Stomach (tissue), 9 donors: Measurements from ENCODE around the gene PON2. TPM values are rescaled to one million over a fixed set of nuclear protein-coding genes. Genes with fewer than 3 reads are reported as not detected.

Experiments
- DNase-seq, 2 donors: peaks; one replicate each; pipeline versions ENCODE4 v3.0.0 to v3.0.0-alpha.2; 2013 to 2019
- H3K27ac ChIP-seq, 5 donors: fragments of 200-600 bp in 4 of 5; sonication (generic) in 4 of 5; one replicate each; pipeline ENCODE4 v1.5.1; 2013 to 2019; ENCODE audit warnings: mild to moderate bottlenecking in 1 of 5, moderate library complexity in 1 of 5
- H3K27me3 ChIP-seq, 3 donors: fragments of 200-600 bp; sonication (generic); one replicate each; pipeline ENCODE4 v1.5.1; 2017 to 2019; ENCODE audit warnings: mixed run types in 1 of 3
- H3K36me3 ChIP-seq, 4 donors: fragments of 200-600 bp; sonication (generic); 1 replicate in 3 of 4; 2 replicates in 1 of 4; pipeline ENCODE4 v1.5.1; 2016 to 2019
- H3K4me1 ChIP-seq, 4 donors: fragments of 200-600 bp; sonication (generic); one replicate each; pipeline ENCODE4 v1.5.1; 2016 to 2019
- H3K4me3 ChIP-seq, 4 donors: fragments of 200-600 bp; sonication (generic) in 3 of 4; one replicate each; pipeline ENCODE4 v1.5.1; 2016 to 2019; ENCODE audit warnings: mild to moderate bottlenecking in 1 of 4
- H3K9me3 ChIP-seq, 4 donors: fragments of 200-600 bp; sonication (generic); one replicate each; pipeline ENCODE4 v1.5.1; 2016 to 2019
- EP300 ChIP-seq: sonication (generic); formaldehyde crosslinking; IDR thresholded peaks from one replicate; pipeline ENCODE4 v1.6.1; 2017; ENCODE audit warnings: antibody characterized with exemption
- POLR2A ChIP-seq, 4 donors: fragments of 450-650 bp; IDR thresholded peaks; one replicate each; pipeline ENCODE4 v1.6.1; 2016; ENCODE audit warnings: antibody characterized with exemption in 4 of 4, control low read depth in 2 of 4, mild to moderate bottlenecking in 1 of 4, moderate library complexity in 1 of 4
- POLR2AphosphoS5 ChIP-seq, 3 donors: sonication (generic); formaldehyde crosslinking; IDR thresholded peaks; one replicate each; pipeline ENCODE4 v1.6.1; 2016; ENCODE audit warnings: antibody characterized with exemption in 3 of 3
- WGBS, 5 donors: extraction: QIAGEN DNeasy Blood & Tissue Kit in 3 of 5; methylation state at CpG; one replicate each; pipeline versions ENCODE4 v1.1.5 to v1.1.7; 2013 to 2018; 5-methylcytosine and 5-hydroxymethylcytosine counted together
- intact Hi-C: fragments of 100-400 bp; cut with DNase I; formaldehyde crosslinking; loops from one replicate; pipeline ENCODE4 v1.15.1; 2023; ENCODE audit warnings: low total_unique reads
- polyA plus RNA-seq, 3 donors: library from polyadenylated mRNA; stranded (reverse); fragments of 200-250 nt; gene quantifications; one replicate each; pipeline ENCODE4 v1.2.3, GENCODE V29; 2013
- total RNA-seq, 5 donors: library from RNA; depleted of rRNA; stranded (reverse); fragments of >200 nt; gene quantifications; one replicate each; pipeline versions ENCODE4 v1.1.0 to v1.2.3, GENCODE V29; 2014 to 2016
- TF ChIP-seq, protein P1 (sequence below), 7 experiments: fragments of 450-650 bp in 4 of 7; fragments of 200-600 bp in 3 of 7; sonication (generic) in 3 of 7; IDR thresholded peaks; one replicate each; pipeline ENCODE4 v1.5.1; 2016 to 2019; ENCODE audit warnings: antibody characterized with exemption in 7 of 7, control low read depth in 2 of 7, mild to moderate bottlenecking in 1 of 7
- donor health status: healthy with polysubstance abuse.
- donor health status: Bipolar disorder and iron deficiency.
- donor health status: healthy.

PON2 gene
- total and polyA plus RNA-seq, 8 donors: 6.3 to 151 (median 34.0) TPM

DNA sequence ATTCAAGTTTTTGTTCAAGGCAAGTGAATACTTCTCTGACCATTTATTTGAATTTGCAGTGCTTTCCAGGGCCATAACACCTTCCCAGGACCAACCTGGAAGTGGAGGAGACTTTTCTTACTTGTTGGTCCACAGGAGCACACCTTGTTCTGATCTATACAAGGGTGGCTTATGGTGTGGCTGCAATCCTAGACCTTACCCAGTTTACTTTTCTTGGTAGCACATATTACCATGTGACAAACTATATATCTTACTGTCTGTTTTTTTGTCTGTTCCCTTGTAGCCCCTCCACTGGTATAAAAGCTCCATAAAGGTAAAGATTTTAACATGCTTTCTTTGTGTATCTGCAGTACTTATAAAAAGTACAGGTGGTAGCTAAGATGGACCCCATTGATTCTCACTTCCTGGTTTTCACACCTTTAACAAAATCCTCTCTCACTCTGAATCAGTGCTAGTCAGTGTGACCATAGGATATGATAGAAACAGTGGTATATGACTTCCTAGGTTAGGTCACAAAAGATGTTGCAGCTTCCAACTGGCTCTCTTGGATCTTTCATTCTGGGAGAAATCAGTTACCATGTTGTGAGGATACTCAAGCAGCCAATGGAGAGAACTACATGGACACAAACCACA lies 45.3 kb upstream of the PON2 start:
- TF ChIP-seq POLR2A (IDR thresholded peaks at IDR 0.05) (no peak), EP300 (no peak), POLR2AphosphoS5 (IDR thresholded peaks at IDR 0.05) (no peak)
- TF ChIP-seq, protein P1, sequence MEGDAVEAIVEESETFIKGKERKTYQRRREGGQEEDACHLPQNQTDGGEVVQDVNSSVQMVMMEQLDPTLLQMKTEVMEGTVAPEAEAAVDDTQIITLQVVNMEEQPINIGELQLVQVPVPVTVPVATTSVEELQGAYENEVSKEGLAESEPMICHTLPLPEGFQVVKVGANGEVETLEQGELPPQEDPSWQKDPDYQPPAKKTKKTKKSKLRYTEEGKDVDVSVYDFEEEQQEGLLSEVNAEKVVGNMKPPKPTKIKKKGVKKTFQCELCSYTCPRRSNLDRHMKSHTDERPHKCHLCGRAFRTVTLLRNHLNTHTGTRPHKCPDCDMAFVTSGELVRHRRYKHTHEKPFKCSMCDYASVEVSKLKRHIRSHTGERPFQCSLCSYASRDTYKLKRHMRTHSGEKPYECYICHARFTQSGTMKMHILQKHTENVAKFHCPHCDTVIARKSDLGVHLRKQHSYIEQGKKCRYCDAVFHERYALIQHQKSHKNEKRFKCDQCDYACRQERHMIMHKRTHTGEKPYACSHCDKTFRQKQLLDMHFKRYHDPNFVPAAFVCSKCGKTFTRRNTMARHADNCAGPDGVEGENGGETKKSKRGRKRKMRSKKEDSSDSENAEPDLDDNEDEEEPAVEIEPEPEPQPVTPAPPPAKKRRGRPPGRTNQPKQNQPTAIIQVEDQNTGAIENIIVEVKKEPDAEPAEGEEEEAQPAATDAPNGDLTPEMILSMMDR (IDR thresholded peaks at IDR 0.05): no peak
- no peaks in the 10 kb centered on the region for H3K36me3 ChIP-seq
- no peak overlapping the region for H3K4me3 ChIP-seq
- H3K9me3 ChIP-seq: no peaks in the 10 kb centered on the region
- no peak overlapping the region for H3K27ac ChIP-seq
- H3K27me3 ChIP-seq: peaks cover 0 to 4% (median 0%) of the 10 kb centered on the region in 3 donors
- intact Hi-C loops: no loop called here
- no peak for DNase-seq
- peaks cover 0 to 11% (median 8%) of the 10 kb centered on the region in 4 donors for H3K4me1 ChIP-seq

DNA sequence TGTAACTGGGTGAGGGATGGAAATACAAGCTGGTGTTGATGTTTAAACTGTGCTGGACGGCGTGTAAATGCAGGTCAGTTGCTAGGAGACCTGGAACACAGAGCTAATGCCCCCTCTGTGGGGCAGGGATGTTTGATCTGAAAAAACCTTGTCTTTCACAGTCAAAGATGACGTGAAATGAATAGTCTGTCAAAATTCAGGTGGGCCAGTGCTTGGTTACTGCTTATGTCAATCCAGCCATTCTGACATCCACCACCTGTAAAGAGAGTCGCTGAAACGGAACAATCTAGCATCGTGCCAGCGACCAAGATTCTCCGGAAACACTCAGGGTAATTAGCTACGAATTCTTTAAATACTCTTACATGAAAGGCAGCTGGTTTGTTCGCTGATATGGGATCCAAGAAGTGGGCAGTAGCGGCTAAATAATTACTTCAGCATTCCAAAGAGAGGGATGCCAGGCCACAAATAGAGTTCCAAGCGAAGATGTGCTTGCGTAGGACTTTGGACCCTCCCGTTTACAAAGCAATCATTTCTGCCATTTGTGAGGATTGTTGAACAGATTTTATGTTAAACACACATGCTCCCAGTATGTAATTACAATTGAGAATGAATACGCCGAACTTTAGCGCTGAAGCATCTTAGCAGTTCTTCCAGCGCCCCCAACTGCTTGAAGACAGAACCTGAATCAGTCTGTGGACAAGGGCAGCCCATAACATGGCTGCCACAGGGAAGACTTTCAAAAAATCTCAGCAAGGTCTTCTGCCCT lies 43.6 kb upstream of the PON2 start:
- no peaks in the 10 kb centered on the region for H3K9me3 ChIP-seq
- peaks cover 0 to 4% (median 0%) of the 10 kb centered on the region in 3 donors for H3K27me3 ChIP-seq
- H3K36me3 ChIP-seq: no peaks in the 10 kb centered on the region
- peaks cover 0 to 11% (median 8%) of the 10 kb centered on the region in 4 donors for H3K4me1 ChIP-seq
- TF ChIP-seq EP300 (no peak), POLR2AphosphoS5 (IDR thresholded peaks at IDR 0.05) (no peak), POLR2A (IDR thresholded peaks at IDR 0.05) (no peak)
- TF ChIP-seq, protein P1 (IDR thresholded peaks at IDR 0.05): no peak
- intact Hi-C loops: no loop called here
- H3K27ac ChIP-seq: no peak overlapping the region
- peak in 1 of 2 donors; percentile 76 for DNase-seq
- peak overlapping the region in 3 of 4 donors; percentile 3 to 23 (median 21) for H3K4me3 ChIP-seq
- WGBS, 5 donors: 21 to 37% (median 25%) methylated on average over 18 of the region's 18 CpGs

DNA sequence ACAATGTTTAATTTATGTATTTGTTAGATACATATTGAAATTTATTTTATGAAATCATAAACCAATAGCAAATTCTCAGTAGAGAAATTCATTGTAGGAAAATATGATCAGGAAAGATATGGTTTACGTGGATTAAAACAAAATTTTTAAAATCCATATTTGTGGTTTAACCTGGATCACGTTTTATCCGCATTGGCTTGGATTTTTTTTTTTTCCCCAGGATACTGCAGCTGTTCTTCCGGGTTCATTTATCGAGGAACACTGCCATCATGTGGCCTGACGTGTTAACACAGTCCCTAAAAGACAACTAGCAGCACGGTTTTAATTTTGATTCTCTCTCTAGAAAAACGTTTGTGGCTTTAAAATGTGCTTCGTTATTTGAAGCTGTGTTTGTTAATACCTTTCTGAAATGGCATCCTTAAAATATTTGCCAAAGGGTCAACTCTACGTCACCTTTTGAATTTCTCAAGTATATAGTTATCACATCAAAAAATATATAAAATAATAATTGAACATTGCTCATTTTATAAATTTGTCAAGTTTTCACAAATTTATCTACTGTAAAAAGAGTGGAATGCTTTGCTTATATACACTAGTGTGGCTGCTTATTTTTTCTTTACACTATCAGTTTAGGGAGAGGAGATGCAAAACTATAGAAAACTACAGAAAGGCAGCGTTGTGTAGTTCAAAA lies 42.2 kb upstream of the PON2 start:
- Histone ChIP-seq H3K9me3 (no peaks in the 10 kb centered on the region), H3K27ac (no peak overlapping the region), H3K4me1 (peaks cover 0 to 17% (median 9%) of the 10 kb centered on the region in 4 donors), H3K36me3 (no peaks in the 10 kb centered on the region), H3K4me3 (no peak overlapping the region), H3K27me3 (peaks cover 0 to 4% (median 0%) of the 10 kb centered on the region in 3 donors)
- peak; percentile 77 to 91 for DNase-seq
- intact Hi-C loops: no loop called here
- no peak for TF ChIP-seq POLR2A (IDR thresholded peaks at IDR 0.05)
- peak in 1 of 3 donors; percentile 26 for TF ChIP-seq POLR2AphosphoS5 (IDR thresholded peaks at IDR 0.05)
- TF ChIP-seq EP300: no peak
- TF ChIP-seq, protein P1 (IDR thresholded peaks at IDR 0.05): peak in 5 of 7 experiments; percentile 6 to 76 (median 67)
- WGBS, 5 donors: 9 to 10% (median 10%) methylated on average over 11 of the region's 11 CpGs

DNA sequence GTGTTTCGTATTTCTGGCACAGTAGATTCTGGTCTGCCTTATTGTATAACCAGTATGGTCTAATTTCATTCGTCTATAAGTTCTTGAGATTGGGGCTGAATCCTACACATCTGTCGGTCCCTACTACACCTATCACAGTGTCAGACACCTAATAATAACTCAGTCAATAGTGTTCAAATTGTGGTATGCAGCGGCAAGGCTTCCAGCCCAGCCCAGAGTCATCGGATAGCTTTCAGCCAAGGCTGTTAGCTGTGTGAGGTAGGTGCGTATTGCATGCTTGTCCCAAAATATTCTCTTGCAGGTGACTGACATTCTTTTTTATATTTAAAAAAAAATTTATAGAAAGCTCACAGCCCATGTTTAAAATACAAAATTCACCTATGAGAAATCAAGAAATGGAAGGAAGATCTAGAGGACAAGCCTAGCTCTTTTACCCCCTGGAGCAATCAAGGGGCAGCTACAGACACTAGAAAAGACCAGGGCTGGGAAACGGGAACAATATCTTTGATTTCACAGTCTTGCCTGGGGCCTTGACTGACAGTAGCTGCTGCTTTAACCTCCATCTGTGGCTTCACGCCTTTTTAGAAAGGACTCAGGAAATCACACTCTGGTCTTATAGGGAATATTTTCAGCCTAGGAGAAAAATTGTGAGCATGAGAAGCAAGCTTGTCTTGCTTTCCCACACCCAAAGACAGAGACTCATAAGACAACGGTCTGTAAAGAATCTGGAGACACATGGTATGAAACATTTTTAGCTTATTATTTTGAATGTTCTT lies 41.4 kb upstream of the PON2 start:
- H3K27ac ChIP-seq: no peak overlapping the region
- H3K27me3 ChIP-seq: peaks cover 0 to 4% (median 0%) of the 10 kb centered on the region in 3 donors
- H3K9me3 ChIP-seq: no peaks in the 10 kb centered on the region
- no peak for DNase-seq
- no peaks in the 10 kb centered on the region for H3K36me3 ChIP-seq
- intact Hi-C loops: no loop called here
- H3K4me1 ChIP-seq: peaks cover 0 to 17% (median 9%) of the 10 kb centered on the region in 4 donors
- H3K4me3 ChIP-seq: no peak overlapping the region
- TF ChIP-seq POLR2A (IDR thresholded peaks at IDR 0.05) (no peak), POLR2AphosphoS5 (IDR thresholded peaks at IDR 0.05) (no peak), EP300 (no peak)
- TF ChIP-seq, protein P1 (IDR thresholded peaks at IDR 0.05): no peak
- 83 to 87% (median 84%) methylated on average over 9 of the region's 9 CpGs for WGBS, 5 donors
